Measurements from ENCODE around the gene PIP4P1. TPM values are rescaled to one million over a fixed set of nuclear protein-coding genes. Genes with fewer than 3 reads are reported as not detected.
"Not testable (repeated sequence)": the region's sequence is repeated elsewhere in the genome, so short reads cannot be mapped to it uniquely, and the experiment has no call there.

Gene PIP4P1
- total RNA-seq: 10 to 100 TPM; 12.2 to 23.2 (median 20.1) TPM

GRCh38 chr14:20461225-20462141 is at the start of gene PIP4P1:
TSS of gene PIP4P1 (minus strand) at chr14:20461434. CDS start at chr14:20461325, 109 bp downstream.
- WGBS, 2 donors (ENCODE audit: low coverage in 1 of 2): 0% methylated on average over 3 to 13 of the region's 67 CpGs
- peak; percentile 98 for ATAC-seq
- peak within 1 kb of the TSS; percentile 68 to 73 for H3K4me3 ChIP-seq

DNA sequence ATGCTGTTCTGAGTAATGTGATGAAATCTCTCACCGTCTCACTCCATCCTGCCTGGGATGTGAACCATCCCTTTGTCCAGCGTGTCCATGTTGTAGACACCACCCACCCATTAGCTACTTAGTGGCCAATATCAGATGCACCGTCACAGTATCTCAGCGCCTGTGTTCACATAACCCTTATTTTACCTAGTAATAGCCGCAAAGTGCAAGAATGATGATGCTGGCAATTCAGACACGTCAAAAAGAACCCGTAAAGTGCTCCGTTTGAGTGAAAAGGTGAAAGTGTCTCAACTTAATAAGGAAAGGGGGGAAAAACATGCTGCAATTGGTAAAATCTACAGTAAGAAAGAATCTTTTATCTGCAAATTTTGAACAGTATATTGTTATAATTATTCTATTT is 47.1 kb upstream of the PIP4P1 start:
- 72 to 95% methylated on average over 7 to 8 of the region's 8 CpGs for WGBS, 2 donors (ENCODE audit: low coverage in 1 of 2)
- H3K4me3 ChIP-seq: no peak overlapping the region
- H3K27ac ChIP-seq: no peak overlapping the region
- no peak for ATAC-seq
- H3K9me3 ChIP-seq: no peaks in the 10 kb centered on the region
- no peaks in the 10 kb centered on the region for H3K36me3 ChIP-seq
- no peaks in the 10 kb centered on the region for H3K4me1 ChIP-seq
- H3K27me3 ChIP-seq: peaks cover 10% of the 10 kb centered on the region
- no peak for TF ChIP-seq EP300 (IDR thresholded peaks at IDR 0.05)
- TF ChIP-seq, protein P1, sequence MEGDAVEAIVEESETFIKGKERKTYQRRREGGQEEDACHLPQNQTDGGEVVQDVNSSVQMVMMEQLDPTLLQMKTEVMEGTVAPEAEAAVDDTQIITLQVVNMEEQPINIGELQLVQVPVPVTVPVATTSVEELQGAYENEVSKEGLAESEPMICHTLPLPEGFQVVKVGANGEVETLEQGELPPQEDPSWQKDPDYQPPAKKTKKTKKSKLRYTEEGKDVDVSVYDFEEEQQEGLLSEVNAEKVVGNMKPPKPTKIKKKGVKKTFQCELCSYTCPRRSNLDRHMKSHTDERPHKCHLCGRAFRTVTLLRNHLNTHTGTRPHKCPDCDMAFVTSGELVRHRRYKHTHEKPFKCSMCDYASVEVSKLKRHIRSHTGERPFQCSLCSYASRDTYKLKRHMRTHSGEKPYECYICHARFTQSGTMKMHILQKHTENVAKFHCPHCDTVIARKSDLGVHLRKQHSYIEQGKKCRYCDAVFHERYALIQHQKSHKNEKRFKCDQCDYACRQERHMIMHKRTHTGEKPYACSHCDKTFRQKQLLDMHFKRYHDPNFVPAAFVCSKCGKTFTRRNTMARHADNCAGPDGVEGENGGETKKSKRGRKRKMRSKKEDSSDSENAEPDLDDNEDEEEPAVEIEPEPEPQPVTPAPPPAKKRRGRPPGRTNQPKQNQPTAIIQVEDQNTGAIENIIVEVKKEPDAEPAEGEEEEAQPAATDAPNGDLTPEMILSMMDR (IDR thresholded peaks at IDR 0.05): no peak

More at GRCh38 chr14:20461225-20462141, at the start of gene PIP4P1:
- H3K36me3 ChIP-seq: peaks cover 2 to 36% of the 10 kb centered on the region in 2 donors
- H3K4me1 ChIP-seq: peaks cover 0 to 43% (median 14%) of the 10 kb centered on the region in 3 donors
- H3K9me3 ChIP-seq: no peaks in the 10 kb centered on the region
- no peaks in the 10 kb centered on the region for H3K27me3 ChIP-seq
- H3K27ac ChIP-seq: peak within 1 kb of the TSS; percentile 82 to 98 (median 92)
- TF ChIP-seq POLR2A (IDR thresholded peaks at IDR 0.05): peak; percentile 91 to 94
- TF ChIP-seq, protein P1 (IDR thresholded peaks at IDR 0.05): peak in 2 of 4 experiments; percentile 10
- no peak for TF ChIP-seq EP300 (IDR thresholded peaks at IDR 0.05)
- peak; percentile 66 for TF ChIP-seq POLR2AphosphoS5 (IDR thresholded peaks at IDR 0.05)

DNA sequence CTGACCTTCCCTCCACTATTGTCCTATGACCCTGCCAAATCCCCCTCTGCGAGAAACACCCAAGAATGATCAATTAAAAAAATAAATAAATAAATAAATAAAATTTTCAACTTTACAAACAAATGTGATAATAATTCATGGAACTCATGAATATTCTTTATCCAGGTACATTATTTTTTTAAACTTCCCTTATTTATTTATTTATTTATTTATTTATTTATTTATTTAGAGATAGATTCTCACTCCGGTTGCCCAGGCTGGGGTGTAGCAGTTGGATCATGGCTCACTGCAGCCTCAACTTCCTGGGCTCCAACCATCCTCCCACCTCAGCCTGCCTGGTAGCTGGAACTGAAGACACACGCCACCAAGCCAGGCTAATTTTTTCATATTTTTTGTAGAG is 46.3 kb upstream of the PIP4P1 start:
- H3K36me3 ChIP-seq, H3K4me3 ChIP-seq, H3K27me3 ChIP-seq, H3K4me1 ChIP-seq, H3K27ac ChIP-seq, ATAC-seq, H3K9me3 ChIP-seq: not testable (repeated sequence)
- 92% methylated on average over 3 of the region's 3 CpGs; no CpG with 5 or more reads in 1 of the 2 donors for WGBS, 2 donors (ENCODE audit: low coverage in 1 of 2)

DNA sequence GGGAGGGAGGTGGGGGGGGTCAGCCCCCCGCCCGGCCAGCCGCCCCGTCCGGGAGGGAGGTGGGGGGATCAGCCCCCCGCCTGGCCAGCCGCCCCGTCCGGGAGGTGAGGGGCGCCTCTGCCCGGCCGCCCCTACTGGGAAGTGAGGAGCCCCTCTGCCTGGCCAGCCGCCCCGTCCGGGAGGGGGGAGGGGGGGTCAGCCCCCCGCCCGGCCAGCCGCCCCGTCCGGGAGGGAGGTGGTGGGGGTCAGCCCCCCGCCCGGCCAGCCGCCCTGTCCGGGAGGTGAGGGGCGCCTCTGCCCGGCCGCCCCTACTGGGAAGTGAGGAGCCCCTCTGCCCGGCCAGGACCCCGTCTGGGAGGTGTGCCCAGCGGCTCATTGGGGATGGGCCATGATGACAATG is 45.5 kb upstream of the PIP4P1 start:
- not testable (repeated sequence) for H3K27ac ChIP-seq, H3K4me3 ChIP-seq, H3K27me3 ChIP-seq, ATAC-seq, H3K4me1 ChIP-seq, H3K9me3 ChIP-seq, H3K36me3 ChIP-seq
- no CpG with 5 or more reads among the region's 30 CpGs for WGBS, 2 donors (ENCODE audit: low coverage in 1 of 2)

DNA sequence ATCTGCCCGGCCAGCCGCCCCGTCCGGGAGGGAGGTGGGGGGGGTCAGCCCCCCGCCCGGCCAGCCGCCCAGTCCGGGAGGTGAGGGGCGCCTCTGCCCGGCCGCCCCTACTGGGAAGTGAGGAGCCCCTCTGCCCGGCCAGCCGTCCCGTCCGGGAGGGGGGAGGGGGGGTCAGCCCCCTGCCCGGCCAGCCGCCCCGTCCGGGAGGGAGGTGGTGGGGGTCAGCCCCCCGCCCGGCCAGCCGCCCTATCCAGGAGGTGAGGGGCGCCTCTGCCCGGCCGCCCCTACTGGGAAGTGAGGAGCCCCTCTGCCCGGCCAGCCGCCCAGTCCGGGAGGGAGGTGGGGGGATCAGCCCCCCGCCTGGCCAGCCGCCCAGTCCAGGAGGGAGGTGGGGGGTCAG is 45.0 kb upstream of the PIP4P1 start:
- no CpG with 5 or more reads among the region's 30 CpGs for WGBS, 2 donors (ENCODE audit: low coverage in 1 of 2)
- ATAC-seq, H3K9me3 ChIP-seq, H3K4me3 ChIP-seq, H3K27ac ChIP-seq, H3K27me3 ChIP-seq, H3K36me3 ChIP-seq, H3K4me1 ChIP-seq: not testable (repeated sequence)

DNA sequence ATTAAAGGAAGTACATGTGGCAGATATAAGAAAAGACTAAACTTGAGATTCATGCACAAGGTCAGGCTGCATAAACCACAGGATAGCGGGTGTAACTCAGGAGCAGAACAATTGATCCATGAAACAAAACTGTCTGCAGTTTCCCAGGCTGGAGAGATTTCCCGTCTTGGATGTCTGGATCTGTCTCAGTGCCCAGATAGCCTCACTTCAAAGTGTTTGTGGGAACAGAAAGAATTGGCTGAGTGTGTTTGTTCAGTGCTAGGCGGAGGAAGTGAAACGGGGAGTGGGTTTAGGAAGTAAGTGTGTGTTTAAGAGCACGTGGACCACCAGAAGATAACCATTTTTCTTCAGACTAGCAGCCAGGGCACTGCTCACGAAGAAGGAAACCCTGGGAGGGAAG is 42.7 kb upstream of the PIP4P1 start:
- Histone ChIP-seq H3K27ac (no peak overlapping the region), H3K27me3 (no peaks in the 10 kb centered on the region), H3K9me3 (no peaks in the 10 kb centered on the region), H3K36me3 (no peaks in the 10 kb centered on the region), H3K4me1 (no peaks in the 10 kb centered on the region), H3K4me3 (no peak overlapping the region)
- TF ChIP-seq POLR2A (IDR thresholded peaks at IDR 0.05) (no peak), POLR2AphosphoS5 (IDR thresholded peaks at IDR 0.05) (no peak), EP300 (IDR thresholded peaks at IDR 0.05) (no peak)
- TF ChIP-seq, protein P1 (IDR thresholded peaks at IDR 0.05): no peak
- no peak for ATAC-seq
- WGBS, 2 donors (ENCODE audit: low coverage in 1 of 2): 35 to 59% methylated on average over 3 to 6 of the region's 6 CpGs

Data from gastroesophageal sphincter (tissue), 4 donors.